SK-N-SH treated with all-trans-retinoic acid at 6 μM for 48 hours (cell line): ENCODE measurements around the gene KRT73.

Experiments
- SNAI2 ChIP-seq: fragments of 250-450 bp; sonication (Bioruptor Pico); IDR thresholded peaks from 2 replicates; pipeline ENCODE4 v1.5.0; 2020; ENCODE audit warnings: mild to moderate bottlenecking, moderate library complexity
- ZNF8 ChIP-seq: fragments of 450-650 bp; formaldehyde crosslinking; IDR thresholded peaks from 2 replicates; pipeline ENCODE4 v1.5.0; 2020; ENCODE audit warnings: mild to moderate bottlenecking, moderate library complexity

DNA sequence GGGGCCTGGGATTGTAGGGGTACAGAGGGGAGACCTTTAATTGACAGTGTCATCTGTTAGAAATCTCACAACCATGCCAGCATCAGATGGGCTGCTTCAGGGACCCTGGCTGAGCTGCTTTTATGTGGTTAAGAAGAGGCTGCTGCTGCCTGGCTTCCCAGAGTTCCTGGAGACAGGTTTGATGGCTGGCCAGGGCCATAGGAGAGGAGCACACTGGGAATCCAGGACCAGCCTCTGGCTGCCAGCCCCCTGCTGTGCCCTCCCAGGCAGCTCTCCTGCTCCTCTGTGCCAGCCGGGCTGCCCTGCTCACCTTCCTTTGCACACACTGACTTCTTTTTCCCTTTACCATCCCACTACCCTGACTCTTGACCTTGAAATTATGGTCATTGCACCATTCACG, 507 bp upstream of the KRT73 start:
- TF ChIP-seq ZNF8 (CRISPR knock-in tag) (no peak), SNAI2 (no peak)
